Measurements from ENCODE around the gene ENG.

- TF ChIP-seq POLR2AphosphoS5 (IDR thresholded peaks at IDR 0.05; ENCODE audit: low read depth, low read length) (no peak), CTCF (IDR thresholded peaks at IDR 0.05) (no peak), TCF7L2 (IDR thresholded peaks at IDR 0.05; ENCODE audit: low read depth, low read length) (no peak), REST (IDR thresholded peaks at IDR 0.05; ENCODE audit: insufficient read depth in 1 of 2, low read depth in 2 of 2, low read length in 1 of 2) (no peak), SIN3A (IDR thresholded peaks at IDR 0.05; ENCODE audit: borderline replicate concordance, insufficient read depth, low read depth, low read length) (no peak)
These were observed 38.7 kb downstream of the ENG start for GRCh38 chr9:127815512-127816361.
